HCT116 (cell line): Measurements from ENCODE around the gene OCRL.

Source experiments
- ATF3 ChIP-seq: IDR thresholded peaks from 2 replicates; pipeline ENCODE4 v1.6.1; 2012
- CTCF ChIP-seq, 3 experiments: fragments of 200-600 bp in 1 of 3; sonication (generic) in 1 of 3; IDR thresholded peaks in 2 of 3; conservative IDR thresholded peaks in 1 of 3; 2 replicates each; pipeline ENCODE4 v1.5.1; 2012 to 2017; ENCODE audit warnings: low read depth in 2 of 3, low read length in 2 of 3, antibody characterized with exemption in 1 of 3, borderline replicate concordance in 1 of 3, control low read depth in 1 of 3, mild to moderate bottlenecking in 1 of 3, mixed read lengths in 1 of 3, mixed run types in 1 of 3, moderate library complexity in 1 of 3; ENCODE audit not compliant: insufficient read depth in 1 of 3
- EZH2 ChIP-seq: fragments of 200-600 bp; sonication (generic); IDR thresholded peaks from 2 replicates; pipeline ENCODE4 v1.6.1; 2017; ENCODE audit warnings: antibody characterized with exemption, mixed run types

GRCh38 chrX:129556806-129557315 lies 16.8 kb downstream of the OCRL start:
- no peak for TF ChIP-seq ATF3
- TF ChIP-seq EZH2 = no peak
- no peak for TF ChIP-seq CTCF (IDR thresholded peaks at IDR 0.05 in 2 of 3, conservative IDR thresholded peaks at IDR 0.05 in 1 of 3; ENCODE audit: borderline replicate concordance in 1 of 3, insufficient read depth in 1 of 3, low read depth in 2 of 3, low read length in 2 of 3)
